Ovary (tissue), 9 donors: ENCODE measurements around the gene MKLN1. TPM values are rescaled to one million over a fixed set of nuclear protein-coding genes. Genes with fewer than 3 reads are reported as not detected.

Experiments
- DNase-seq, 5 donors: peaks; one replicate each; pipeline ENCODE4 v3.0.0-alpha.2; 2019 to 2020
- H3K27ac ChIP-seq, 2 donors: fragments of 200-600 bp; one replicate each; pipeline versions ENCODE4 v1.5.1 to v1.8.0; 2019 to 2022
- H3K27me3 ChIP-seq: fragments of 200-600 bp; one replicate; pipeline ENCODE4 v1.8.0; 2022
- H3K36me3 ChIP-seq: fragments of 200-600 bp; sonication (generic); one replicate; pipeline ENCODE4 v1.5.1; 2019
- H3K4me1 ChIP-seq: one replicate; pipeline ENCODE4 v1.8.1; 2013; ENCODE audit warnings: mild to moderate bottlenecking, moderate library complexity; ENCODE audit not compliant: insufficient read depth
- H3K4me3 ChIP-seq: fragments of 200-600 bp; sonication (generic); one replicate; pipeline ENCODE4 v1.5.1; 2017
- H3K9me3 ChIP-seq, 2 donors: fragments of 200-600 bp in 1 of 2; sonication (generic) in 1 of 2; one replicate each; pipeline versions ENCODE4 v1.5.1 to v1.8.1; 2013 to 2019; ENCODE audit warnings: mild to moderate bottlenecking in 1 of 2, moderate library complexity in 1 of 2
- EP300 ChIP-seq: sonication (generic); formaldehyde crosslinking; IDR thresholded peaks from one replicate; pipeline ENCODE4 v1.6.1; 2017; ENCODE audit warnings: antibody characterized with exemption
- POLR2A ChIP-seq: fragments of 450-650 bp; IDR thresholded peaks from one replicate; pipeline ENCODE4 v1.6.1; 2017; ENCODE audit warnings: antibody characterized with exemption, mild to moderate bottlenecking, moderate library complexity
- whole genome bisulfite sequencing, 3 donors: extraction: QIAGEN DNeasy Blood & Tissue Kit in 1 of 3; methylation state at CpG; one replicate each; pipeline versions ENCODE4 v1.1.5 to v1.1.7; 2013 to 2017; 5-methylcytosine and 5-hydroxymethylcytosine counted together
- intact Hi-C, 4 donors: fragments of 100-400 bp; cut with DNase I; formaldehyde crosslinking; loops; one replicate each; pipeline versions ENCODE4 v1.11.0 to v1.15.1; 2022 to 2023
- polyA plus RNA-seq, 2 donors: library from polyadenylated mRNA; stranded (reverse); fragments of 200-250 nt in 1 of 2; fragments of 350-450 nt in 1 of 2; fragmentation: Illumina TruSeq in 1 of 2; extraction: RNeasy Lipid Tissue Mini Kit (QIAGEN cat#74804) in 1 of 2; gene quantifications; one replicate each; pipeline ENCODE4 v1.2.3, GENCODE V29; 2013 to 2014
- total RNA-seq, 7 donors: library from RNA; depleted of rRNA in 2 of 7; stranded (reverse); fragments of >200 nt in 2 of 7; fragmentation: NEBNext Ultra II Directional in 3 of 7; extraction: Animal tissue kit (Norgen Biotek cat#: 25700) in 3 of 7; gene quantifications; one replicate each; pipeline versions ENCODE4 v1.1.0 to v1.2.4, GENCODE V29; 2016 to 2023
- TF ChIP-seq, protein P1 (sequence below), 3 donors: fragments of 450-650 bp in 2 of 3; fragments of 200-600 bp in 1 of 3; IDR thresholded peaks; one replicate each; pipeline versions ENCODE4 v1.5.1 to v1.8.0; 2016 to 2022; ENCODE audit warnings: antibody characterized with exemption in 3 of 3, mild to moderate bottlenecking in 1 of 3
- donor health status: DM: no; HTN: no; CAD: no; lungs with moderate emphysema.
- donor health status: DM: no; HTN: no; CAD: no.
- donor health status: Bipolar disorder and iron deficiency.
- donor health status: DM: yes; HTN: yes; CAD: no.
- donor health status: DM: no; HTN: no; CAD: no.
- donor health status: DM: yes; HTN: yes; CAD: no.

The MKLN1 gene
- total and polyA plus RNA-seq, 9 donors = 12.7 to 87.1 (median 53.8) TPM

- Histone ChIP-seq H3K4me1 (no peaks in the 10 kb centered on the region), H3K27me3 (no peaks in the 10 kb centered on the region), H3K36me3 (no peaks in the 10 kb centered on the region), H3K9me3 (no peaks in the 10 kb centered on the region), H3K4me3 (no peak overlapping the region), H3K27ac (no peak overlapping the region)
- 97 to 98% (median 98%) methylated on average over 2 of the region's 2 CpGs for WGBS, 3 donors
- DNase-seq = no peak
- no peak for TF ChIP-seq POLR2A
- TF ChIP-seq EP300 = no peak
- TF ChIP-seq, protein P1, sequence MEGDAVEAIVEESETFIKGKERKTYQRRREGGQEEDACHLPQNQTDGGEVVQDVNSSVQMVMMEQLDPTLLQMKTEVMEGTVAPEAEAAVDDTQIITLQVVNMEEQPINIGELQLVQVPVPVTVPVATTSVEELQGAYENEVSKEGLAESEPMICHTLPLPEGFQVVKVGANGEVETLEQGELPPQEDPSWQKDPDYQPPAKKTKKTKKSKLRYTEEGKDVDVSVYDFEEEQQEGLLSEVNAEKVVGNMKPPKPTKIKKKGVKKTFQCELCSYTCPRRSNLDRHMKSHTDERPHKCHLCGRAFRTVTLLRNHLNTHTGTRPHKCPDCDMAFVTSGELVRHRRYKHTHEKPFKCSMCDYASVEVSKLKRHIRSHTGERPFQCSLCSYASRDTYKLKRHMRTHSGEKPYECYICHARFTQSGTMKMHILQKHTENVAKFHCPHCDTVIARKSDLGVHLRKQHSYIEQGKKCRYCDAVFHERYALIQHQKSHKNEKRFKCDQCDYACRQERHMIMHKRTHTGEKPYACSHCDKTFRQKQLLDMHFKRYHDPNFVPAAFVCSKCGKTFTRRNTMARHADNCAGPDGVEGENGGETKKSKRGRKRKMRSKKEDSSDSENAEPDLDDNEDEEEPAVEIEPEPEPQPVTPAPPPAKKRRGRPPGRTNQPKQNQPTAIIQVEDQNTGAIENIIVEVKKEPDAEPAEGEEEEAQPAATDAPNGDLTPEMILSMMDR (IDR thresholded peaks at IDR 0.05) = no peak
- intact Hi-C loops = no loop called here
Measured at GRCh38 chr7:131449373-131449902, 121.8 kb downstream of the MKLN1 start.

- Histone ChIP-seq H3K36me3 (no peaks in the 10 kb centered on the region), H3K9me3 (no peaks in the 10 kb centered on the region), H3K27ac (no peak overlapping the region), H3K4me3 (no peak overlapping the region), H3K4me1 (no peaks in the 10 kb centered on the region), H3K27me3 (no peaks in the 10 kb centered on the region)
- no peak for DNase-seq
- intact Hi-C loops = no loop called here
- no peak for TF ChIP-seq EP300
- no peak for TF ChIP-seq POLR2A
- TF ChIP-seq, protein P1 (IDR thresholded peaks at IDR 0.05) = no peak
- 93 to 96% (median 94%) methylated on average over 1 of the region's 1 CpG for WGBS, 3 donors
Measured at GRCh38 chr7:131454498-131454897, 126.8 kb downstream of the MKLN1 start.

GRCh38 chr7:131455001-131455400 is 127.3 kb downstream of the MKLN1 start:
- no peaks in the 10 kb centered on the region for H3K4me1 ChIP-seq
- no peaks in the 10 kb centered on the region for H3K27me3 ChIP-seq
- 45 to 61% (median 52%) methylated on average over 2 of the region's 2 CpGs for WGBS, 3 donors
- H3K9me3 ChIP-seq = no peaks in the 10 kb centered on the region
- no peak overlapping the region for H3K4me3 ChIP-seq
- intact Hi-C loops = no loop called here
- TF ChIP-seq, protein P1 (IDR thresholded peaks at IDR 0.05) = no peak
- no peak for TF ChIP-seq EP300
- TF ChIP-seq POLR2A = no peak
- no peak overlapping the region for H3K27ac ChIP-seq
- DNase-seq = no peak
- no peaks in the 10 kb centered on the region for H3K36me3 ChIP-seq

DNA sequence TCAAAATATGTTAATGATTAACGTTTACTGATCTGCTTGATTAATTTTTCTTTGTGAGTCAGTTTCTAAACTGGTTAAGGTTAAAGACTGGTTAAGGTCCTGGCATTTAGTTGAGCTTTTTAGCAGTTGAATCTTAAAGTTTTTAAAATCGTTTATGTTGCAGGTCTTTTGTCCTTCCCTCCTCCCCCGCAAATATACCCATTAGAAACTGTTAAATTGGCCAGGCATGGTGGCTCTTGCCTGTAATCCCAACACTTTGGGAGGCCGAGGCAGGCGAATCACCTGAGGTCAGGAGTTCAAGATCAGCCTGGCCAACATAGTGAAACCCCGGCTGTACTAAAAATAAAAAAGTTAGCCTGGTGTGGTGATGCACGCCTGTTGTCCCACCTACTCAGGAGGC is 127.9 kb downstream of the MKLN1 start:
- Histone ChIP-seq H3K36me3 (no peaks in the 10 kb centered on the region), H3K27me3 (no peaks in the 10 kb centered on the region), H3K27ac (no peak overlapping the region), H3K4me1 (no peaks in the 10 kb centered on the region), H3K9me3 (no peaks in the 10 kb centered on the region), H3K4me3 (no peak overlapping the region)
- WGBS, 3 donors = 58 to 78% (median 59%) methylated on average over 7 of the region's 7 CpGs
- no peak for TF ChIP-seq EP300
- no peak for TF ChIP-seq POLR2A
- TF ChIP-seq, protein P1 (IDR thresholded peaks at IDR 0.05) = no peak
- intact Hi-C loops = no loop called here
- DNase-seq = no peak

DNA sequence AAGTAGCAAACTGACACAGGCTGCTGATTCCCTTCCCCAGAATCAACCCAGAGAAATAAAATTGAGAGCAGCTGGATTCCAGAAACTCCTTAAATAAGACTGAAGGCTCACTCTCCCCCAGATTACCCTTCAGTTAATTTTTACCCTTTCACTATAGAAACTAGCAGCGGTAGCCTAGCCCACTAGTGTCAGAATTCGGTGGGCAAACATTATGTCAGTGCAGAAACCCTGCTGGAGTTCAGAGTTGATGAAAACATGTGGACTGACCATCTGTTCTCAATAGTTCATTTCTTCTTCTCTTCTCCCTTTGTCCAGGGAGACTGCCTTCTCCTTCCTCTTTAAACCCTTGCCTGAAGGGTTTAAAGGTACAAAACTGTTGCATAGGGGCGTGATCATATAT is 128.7 kb downstream of the MKLN1 start:
- 81 to 95% (median 86%) methylated on average over 3 of the region's 3 CpGs for whole genome bisulfite sequencing, 3 donors
- intact Hi-C loops = no loop called here
- H3K27me3 ChIP-seq = no peaks in the 10 kb centered on the region
- no peak overlapping the region for H3K27ac ChIP-seq
- H3K4me1 ChIP-seq = no peaks in the 10 kb centered on the region
- TF ChIP-seq, protein P1 (IDR thresholded peaks at IDR 0.05) = no peak
- no peak for TF ChIP-seq EP300
- H3K4me3 ChIP-seq = no peak overlapping the region
- H3K36me3 ChIP-seq = no peaks in the 10 kb centered on the region
- H3K9me3 ChIP-seq = no peaks in the 10 kb centered on the region
- DNase-seq = no peak
